ENCODE measurements around the gene PTPRK. TPM values are rescaled to one million over a fixed set of nuclear protein-coding genes. Genes with fewer than 3 reads are reported as not detected.

The PTPRK gene
- total and polyA plus RNA-seq, 2 of the 8 experiments (the other 6 are each of a cell fraction or from before 2014, with no cell fraction given): 11.4 to 47.3 TPM

GRCh38 chr6:128493877-128494276 is 26.5 kb downstream of the PTPRK start (continued):
- no peak for TF ChIP-seq FOSL1 (IDR thresholded peaks at IDR 0.05; ENCODE audit: insufficient read depth, low read depth, low read length)
